BLaER1 (cell line): ENCODE results near the gene RGPD8.
"Not testable (repeated sequence)": the region's sequence is repeated elsewhere in the genome, so short reads cannot be mapped to it uniquely, and the experiment has no call there.

Source experiments
- H3K27ac ChIP-seq: shearing (Covaris generic); formaldehyde crosslinking; 2 replicates; pipeline ENCODE4 v1.8.1; 2022
- H3K27me3 ChIP-seq: shearing (Covaris generic); formaldehyde crosslinking; 2 replicates; pipeline ENCODE4 v1.8.1; 2022
- H3K36me3 ChIP-seq: shearing (Covaris generic); formaldehyde crosslinking; 2 replicates; pipeline ENCODE4 v1.8.1; 2022
- H3K4me1 ChIP-seq: shearing (Covaris generic); formaldehyde crosslinking; 2 replicates; pipeline ENCODE4 v1.8.1; 2022
- H3K4me2 ChIP-seq: shearing (Covaris generic); formaldehyde crosslinking; 2 replicates; pipeline ENCODE4 v1.8.1; 2022
- H3K4me3 ChIP-seq: shearing (Covaris generic); formaldehyde crosslinking; 2 replicates; pipeline ENCODE4 v1.8.1; 2022
- H3K9ac ChIP-seq: shearing (Covaris generic); formaldehyde crosslinking; 2 replicates; pipeline ENCODE4 v1.8.1; 2022
- H3K9me3 ChIP-seq: shearing (Covaris generic); formaldehyde crosslinking; 2 replicates; pipeline ENCODE4 v1.8.1; 2022
- H4K20me1 ChIP-seq: shearing (Covaris generic); formaldehyde crosslinking; 2 replicates; pipeline ENCODE4 v1.8.1; 2022
- Cebpa-rat ChIP-seq: shearing (Covaris generic); IDR thresholded peaks from 2 replicates; pipeline ENCODE4 v1.8.1; 2022

Gene RGPD8

GRCh38 chr2:112433932-112434730 is 686 bp upstream of the RGPD8 start:
- Histone ChIP-seq H3K9ac (no peak overlapping the region), H3K27ac (no peak overlapping the region), H4K20me1 (no peaks in the 10 kb centered on the region), H3K4me3 (no peak overlapping the region), H3K36me3 (no peaks in the 10 kb centered on the region), H3K27me3 (peaks cover 39% of the 10 kb centered on the region), H3K4me2 (no peak overlapping the region), H3K4me1 (no peaks in the 10 kb centered on the region), H3K9me3 (no peaks in the 10 kb centered on the region)
- TF ChIP-seq Cebpa-rat = no peak

GRCh38 chr2:112432735-112433479 is 538 bp downstream of the RGPD8 start:
- H3K4me3 ChIP-seq = peak overlapping the region; percentile 63
- peaks cover 39% of the 10 kb centered on the region for H3K27me3 ChIP-seq
- peak overlapping the region; percentile 55 for H3K4me2 ChIP-seq
- 0 out of 2 replicates have a peak overlapping the region, but pooled peaks have one; percentile 29 for H3K9ac ChIP-seq
- H3K36me3 ChIP-seq, H3K4me1 ChIP-seq, H3K27ac ChIP-seq, H3K9me3 ChIP-seq, H4K20me1 ChIP-seq: not testable (repeated sequence)

GRCh38 chr2:112432390-112432734 is 1.1 kb downstream of the RGPD8 start:
- not testable (repeated sequence) for H3K4me1 ChIP-seq, H4K20me1 ChIP-seq, H3K36me3 ChIP-seq, H3K9me3 ChIP-seq, H3K27ac ChIP-seq
- peaks cover 39% of the 10 kb centered on the region for H3K27me3 ChIP-seq
- H3K9ac ChIP-seq = 0 out of 2 replicates have a peak overlapping the region, but pooled peaks have one; percentile 29
- H3K4me3 ChIP-seq = peak overlapping the region; percentile 63
- peak overlapping the region; percentile 55 for H3K4me2 ChIP-seq

DNA sequence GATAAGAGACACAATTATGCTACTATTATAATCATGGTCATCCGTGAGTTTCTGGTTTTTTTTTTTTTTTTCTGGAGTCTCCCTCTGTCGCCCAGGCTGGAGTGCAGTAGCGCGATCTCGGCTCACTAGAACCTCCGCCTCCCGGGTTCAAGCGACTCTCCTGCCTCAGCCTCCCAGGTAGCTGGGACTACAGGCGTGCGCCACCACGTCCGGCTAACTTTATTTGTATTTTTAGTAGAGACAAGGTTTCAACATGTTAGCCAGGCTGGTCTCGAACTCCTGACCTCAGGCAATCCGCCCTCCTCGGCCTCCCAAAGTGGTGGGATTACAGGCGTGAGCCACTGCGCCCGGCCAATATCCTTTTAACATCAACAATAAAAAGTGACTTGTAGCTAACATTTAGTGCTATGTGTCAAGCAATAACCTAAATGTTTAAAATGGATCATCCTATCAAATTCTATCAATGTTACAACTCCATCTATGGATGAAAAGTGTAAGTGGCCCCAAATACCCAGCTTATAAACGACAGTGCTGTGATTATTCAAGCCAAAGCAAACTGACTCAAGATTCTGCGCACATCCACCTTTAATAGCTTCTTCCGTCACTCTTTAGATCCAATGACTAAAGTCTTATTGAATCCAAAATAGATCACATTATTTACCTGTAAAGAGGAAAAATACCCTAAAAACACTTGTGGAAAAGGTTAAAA is 1.7 kb downstream of the RGPD8 start:
- not testable (repeated sequence) for H4K20me1 ChIP-seq, H3K27ac ChIP-seq, H3K4me1 ChIP-seq, H3K4me3 ChIP-seq, H3K9ac ChIP-seq, H3K9me3 ChIP-seq, H3K36me3 ChIP-seq
- 0 out of 2 replicates have a peak overlapping the region, but pooled peaks have one; percentile 55 for H3K4me2 ChIP-seq
- H3K27me3 ChIP-seq = peaks cover 39% of the 10 kb centered on the region

DNA sequence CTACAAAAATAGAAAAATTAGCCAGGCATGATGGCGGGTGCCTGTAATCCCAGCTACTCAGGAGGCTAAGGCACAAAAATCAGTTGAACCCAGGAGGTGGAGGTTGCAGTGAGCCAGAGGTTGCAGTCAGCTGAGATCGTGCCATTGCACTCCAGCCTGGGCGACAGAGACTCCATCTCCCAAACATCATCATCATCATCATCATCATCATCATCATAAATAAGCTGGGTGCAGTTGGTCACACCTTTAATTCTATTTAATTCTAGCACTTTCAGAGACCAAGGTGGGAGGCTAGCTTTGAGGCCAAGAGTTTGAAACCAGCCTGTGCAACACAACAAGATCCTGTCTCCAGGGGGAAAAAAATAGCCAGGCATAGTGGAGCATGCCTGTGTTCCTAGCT is 8.9 kb downstream of the RGPD8 start:
- not testable (repeated sequence) for H4K20me1 ChIP-seq, H3K4me3 ChIP-seq, H3K27ac ChIP-seq, H3K9me3 ChIP-seq, H3K27me3 ChIP-seq, H3K36me3 ChIP-seq, H3K4me2 ChIP-seq, H3K4me1 ChIP-seq, H3K9ac ChIP-seq

DNA sequence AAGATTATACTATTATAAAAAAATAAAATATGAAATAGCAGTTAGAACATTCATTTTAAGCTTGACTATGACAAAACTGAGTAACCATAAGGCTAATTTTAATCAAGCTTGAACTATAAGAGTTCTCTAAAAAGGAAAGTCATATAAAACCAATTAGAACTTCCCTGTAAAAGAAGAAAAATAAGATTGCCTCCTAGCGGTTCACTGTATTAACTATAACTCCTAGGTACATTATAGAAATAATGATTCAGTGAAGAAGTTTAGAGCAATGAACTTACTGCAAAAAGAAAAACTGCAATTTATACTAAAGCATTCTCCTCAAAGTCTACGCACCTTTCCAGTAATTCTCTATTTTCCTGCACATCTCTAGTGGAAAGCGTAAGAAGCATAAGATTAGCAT is 16.6 kb downstream of the RGPD8 start:
- not testable (repeated sequence) for H3K27ac ChIP-seq, H3K9me3 ChIP-seq, H3K27me3 ChIP-seq, H3K4me2 ChIP-seq, H4K20me1 ChIP-seq, H3K4me3 ChIP-seq, H3K4me1 ChIP-seq, H3K36me3 ChIP-seq, H3K9ac ChIP-seq

- H4K20me1 ChIP-seq, H3K4me3 ChIP-seq, H3K36me3 ChIP-seq, H3K27me3 ChIP-seq, H3K4me2 ChIP-seq, H3K9ac ChIP-seq, H3K27ac ChIP-seq, H3K4me1 ChIP-seq: not testable (repeated sequence)
- H3K9me3 ChIP-seq = peaks cover 14% of the 10 kb centered on the region
Measured at GRCh38 chr2:112360055-112360454, 73.4 kb downstream of the RGPD8 start.

DNA sequence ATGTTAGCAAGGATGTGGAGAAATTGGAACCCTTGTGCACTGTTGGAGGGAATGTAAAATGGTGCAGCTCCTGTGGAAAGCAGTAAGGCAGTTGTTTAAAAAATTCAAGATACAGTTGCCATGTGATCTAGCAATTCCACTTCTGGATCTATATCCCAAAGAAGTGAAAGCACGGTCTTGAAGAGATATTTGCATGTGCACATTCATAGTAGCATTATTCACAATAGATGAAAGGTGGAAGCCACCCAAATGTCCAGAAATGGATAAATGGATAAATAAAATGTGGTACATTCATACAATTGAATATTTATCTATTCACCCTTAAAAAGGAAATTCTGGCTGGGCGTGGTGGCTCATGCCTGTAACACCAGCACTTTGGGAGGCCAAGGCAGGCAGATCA is 79.1 kb downstream of the RGPD8 start:
- H3K4me1 ChIP-seq, H3K9me3 ChIP-seq, H3K4me2 ChIP-seq, H3K27ac ChIP-seq, H3K4me3 ChIP-seq, H3K36me3 ChIP-seq, H3K9ac ChIP-seq, H4K20me1 ChIP-seq, H3K27me3 ChIP-seq: not testable (repeated sequence)

GRCh38 chr2:112352809-112353603 is 80.4 kb downstream of the RGPD8 start:
- not testable (repeated sequence) for H3K9me3 ChIP-seq, H4K20me1 ChIP-seq, H3K4me3 ChIP-seq, H3K36me3 ChIP-seq, H3K27me3 ChIP-seq, H3K4me1 ChIP-seq, H3K27ac ChIP-seq, H3K4me2 ChIP-seq, H3K9ac ChIP-seq

GRCh38 chr2:112352292-112352691 is 81.2 kb downstream of the RGPD8 start:
- H4K20me1 ChIP-seq, H3K4me2 ChIP-seq, H3K36me3 ChIP-seq, H3K9ac ChIP-seq, H3K27me3 ChIP-seq, H3K4me1 ChIP-seq, H3K9me3 ChIP-seq, H3K27ac ChIP-seq, H3K4me3 ChIP-seq: not testable (repeated sequence)
